GM19438 (cell line): ENCODE data around the gene AIFM1.

Source experiments
- ATAC-seq: cut with Tn5 transposase; IDR thresholded peaks from one replicate; pipeline ENCODE4 v1.9.1; 2021; ENCODE audit warnings: low read depth; ENCODE audit not compliant: unreplicated experiment

AIFM1 gene

GRCh38 chrX:130097507-130098209, 68.0 kb downstream of the AIFM1 start:
- no peak for ATAC-seq

- ATAC-seq: no peak
Measured at GRCh38 chrX:130095249-130096030, 70.2 kb downstream of the AIFM1 start.

- no peak for ATAC-seq
Measured at GRCh38 chrX:130094696-130095095, 70.9 kb downstream of the AIFM1 start.

- no peak for ATAC-seq
Measured at GRCh38 chrX:130093271-130093670, 72.4 kb downstream of the AIFM1 start.

GRCh38 chrX:130091980-130092522, 73.6 kb downstream of the AIFM1 start:
- ATAC-seq: peak; percentile 98

- no peak for ATAC-seq
Measured at GRCh38 chrX:130090364-130090763, 75.3 kb downstream of the AIFM1 start.

- peak; percentile 38 for ATAC-seq
Measured at GRCh38 chrX:130086447-130087206, 79.0 kb downstream of the AIFM1 start.

- ATAC-seq: no peak
Measured at GRCh38 chrX:130085551-130086446, 79.8 kb downstream of the AIFM1 start.

- ATAC-seq: peak; percentile 29
Measured at GRCh38 chrX:130084631-130085237, 80.9 kb downstream of the AIFM1 start.

GRCh38 chrX:130083656-130084382, 81.8 kb downstream of the AIFM1 start:
- no peak for ATAC-seq

- ATAC-seq: no peak
Measured at GRCh38 chrX:130083107-130083490, 82.5 kb downstream of the AIFM1 start.

- ATAC-seq: peak; percentile 42
Measured at GRCh38 chrX:130082244-130083106, 83.2 kb downstream of the AIFM1 start.

- ATAC-seq: no peak
Measured at GRCh38 chrX:130081421-130082045, 84.1 kb downstream of the AIFM1 start.

GRCh38 chrX:130080791-130081367, 84.8 kb downstream of the AIFM1 start:
- ATAC-seq: no peak

- ATAC-seq: no peak
Measured at GRCh38 chrX:130079824-130080406, 85.7 kb downstream of the AIFM1 start.
